ENCODE results near the gene SPATS2L.

SPATS2L gene

DNA sequence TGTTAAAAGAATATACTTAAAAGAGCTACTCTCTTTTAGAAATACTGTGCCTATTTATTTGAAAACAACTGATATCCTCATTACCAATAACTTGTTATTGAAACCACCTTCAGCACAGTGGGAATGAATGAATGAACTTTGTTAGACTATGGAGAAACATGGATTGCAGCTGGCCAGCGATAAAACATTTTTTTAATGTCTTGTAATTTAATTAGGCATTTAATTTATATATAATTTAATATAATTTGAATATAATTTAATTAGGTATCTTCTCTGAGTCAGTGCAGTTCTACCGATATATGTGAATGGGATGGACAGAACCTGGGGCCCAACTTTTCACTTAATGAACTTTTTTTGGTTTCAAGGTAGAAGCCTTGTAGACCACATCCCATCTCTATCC is 109.0 kb downstream of the SPATS2L start:
- TF ChIP-seq, protein P1, sequence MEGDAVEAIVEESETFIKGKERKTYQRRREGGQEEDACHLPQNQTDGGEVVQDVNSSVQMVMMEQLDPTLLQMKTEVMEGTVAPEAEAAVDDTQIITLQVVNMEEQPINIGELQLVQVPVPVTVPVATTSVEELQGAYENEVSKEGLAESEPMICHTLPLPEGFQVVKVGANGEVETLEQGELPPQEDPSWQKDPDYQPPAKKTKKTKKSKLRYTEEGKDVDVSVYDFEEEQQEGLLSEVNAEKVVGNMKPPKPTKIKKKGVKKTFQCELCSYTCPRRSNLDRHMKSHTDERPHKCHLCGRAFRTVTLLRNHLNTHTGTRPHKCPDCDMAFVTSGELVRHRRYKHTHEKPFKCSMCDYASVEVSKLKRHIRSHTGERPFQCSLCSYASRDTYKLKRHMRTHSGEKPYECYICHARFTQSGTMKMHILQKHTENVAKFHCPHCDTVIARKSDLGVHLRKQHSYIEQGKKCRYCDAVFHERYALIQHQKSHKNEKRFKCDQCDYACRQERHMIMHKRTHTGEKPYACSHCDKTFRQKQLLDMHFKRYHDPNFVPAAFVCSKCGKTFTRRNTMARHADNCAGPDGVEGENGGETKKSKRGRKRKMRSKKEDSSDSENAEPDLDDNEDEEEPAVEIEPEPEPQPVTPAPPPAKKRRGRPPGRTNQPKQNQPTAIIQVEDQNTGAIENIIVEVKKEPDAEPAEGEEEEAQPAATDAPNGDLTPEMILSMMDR (IDR thresholded peaks at IDR 0.05; ENCODE audit: borderline replicate concordance, insufficient read depth, low read depth, low read length) = no peak
- no peak overlapping the region for H3K4me3 ChIP-seq (ENCODE audit: low read depth, low read length)

DNA sequence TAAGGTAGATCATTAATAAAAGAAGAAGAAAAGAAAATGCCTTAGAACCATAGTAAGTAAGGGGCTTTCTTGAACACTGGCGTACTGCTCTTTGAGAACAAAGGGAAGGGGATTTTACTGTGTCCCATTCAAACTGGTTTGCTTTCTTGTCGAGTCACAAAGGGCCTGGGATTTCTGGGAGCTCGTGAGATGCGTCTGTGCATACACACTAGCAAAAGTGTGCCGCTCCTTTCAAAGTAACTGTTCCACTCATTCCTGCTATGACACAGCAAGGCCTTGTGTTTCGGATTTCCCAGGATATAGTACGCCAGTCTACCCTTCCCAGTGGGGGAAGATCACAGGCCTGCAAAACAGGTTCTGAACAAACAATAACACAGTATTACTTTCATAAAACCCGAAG is 110.4 kb downstream of the SPATS2L start:
- TF ChIP-seq, protein P1 (IDR thresholded peaks at IDR 0.05; ENCODE audit: borderline replicate concordance, insufficient read depth, low read depth, low read length) = no peak
- H3K4me3 ChIP-seq (ENCODE audit: low read depth, low read length) = no peak overlapping the region

DNA sequence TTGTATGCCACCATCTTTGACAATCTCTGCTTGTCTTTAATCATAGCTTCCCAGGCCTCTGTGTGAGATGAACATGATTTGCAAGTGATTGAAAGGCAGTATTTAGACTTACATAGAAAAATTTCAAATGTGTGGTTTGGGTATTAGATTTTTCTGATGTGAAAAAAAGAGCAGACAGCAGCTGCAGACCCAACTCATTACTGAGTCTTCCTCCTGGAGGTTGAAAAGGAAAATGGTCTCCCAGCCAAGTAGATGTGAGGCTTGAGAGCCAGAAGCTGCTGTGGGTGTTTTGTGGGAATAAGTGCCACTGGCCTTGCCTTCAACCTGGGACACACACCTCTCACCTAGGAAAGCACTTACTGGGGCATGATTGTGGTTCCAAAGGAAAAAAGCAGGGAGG is 110.9 kb downstream of the SPATS2L start:
- H3K4me3 ChIP-seq (ENCODE audit: low read depth, low read length) = no peak overlapping the region
- TF ChIP-seq, protein P1 (IDR thresholded peaks at IDR 0.05; ENCODE audit: borderline replicate concordance, insufficient read depth, low read depth, low read length) = no peak

DNA sequence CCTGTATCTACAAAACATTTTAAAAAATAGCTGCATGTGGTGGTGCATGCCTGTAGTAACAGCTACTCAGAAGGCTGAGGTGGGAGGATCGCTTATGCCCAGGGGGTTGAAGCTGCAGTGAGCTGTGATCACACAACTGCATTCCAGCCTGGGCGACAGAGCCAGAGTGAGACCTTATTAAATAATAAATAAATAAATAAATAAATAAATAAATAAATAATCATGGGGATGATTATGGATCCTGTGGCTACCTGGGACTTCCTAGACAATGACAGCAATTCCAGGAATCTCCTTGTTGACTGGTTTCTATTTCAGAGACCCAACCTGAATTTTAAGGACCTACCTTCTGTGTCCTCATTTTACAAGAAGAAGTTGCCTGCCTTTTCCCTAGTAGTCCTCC is 111.9 kb downstream of the SPATS2L start:
- no peak overlapping the region for H3K4me3 ChIP-seq (ENCODE audit: low read depth, low read length)
- TF ChIP-seq, protein P1 (IDR thresholded peaks at IDR 0.05; ENCODE audit: borderline replicate concordance, insufficient read depth, low read depth, low read length) = no peak

DNA sequence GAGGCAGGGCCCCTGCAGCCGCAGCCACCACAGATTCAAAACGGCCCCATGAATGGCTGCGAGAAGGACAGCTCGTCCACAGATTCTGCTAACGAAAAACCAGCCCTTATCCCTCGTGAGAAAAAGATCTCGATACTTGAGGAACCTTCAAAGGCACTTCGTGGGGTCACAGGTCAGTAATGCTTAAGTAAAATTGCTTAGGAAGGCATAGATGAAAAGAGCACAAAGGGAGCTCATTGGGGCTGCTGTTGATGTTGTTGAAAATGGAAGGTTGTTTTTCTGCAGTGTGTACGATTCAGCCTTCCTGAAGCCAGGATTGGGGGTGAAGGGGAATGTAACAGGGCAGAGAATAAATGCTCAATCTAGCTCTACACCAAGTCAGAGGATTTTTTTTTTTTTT is 112.8 kb downstream of the SPATS2L start:
- TF ChIP-seq, protein P1 (IDR thresholded peaks at IDR 0.05; ENCODE audit: borderline replicate concordance, insufficient read depth, low read depth, low read length) = no peak
- no peak overlapping the region for H3K4me3 ChIP-seq (ENCODE audit: low read depth, low read length)

DNA sequence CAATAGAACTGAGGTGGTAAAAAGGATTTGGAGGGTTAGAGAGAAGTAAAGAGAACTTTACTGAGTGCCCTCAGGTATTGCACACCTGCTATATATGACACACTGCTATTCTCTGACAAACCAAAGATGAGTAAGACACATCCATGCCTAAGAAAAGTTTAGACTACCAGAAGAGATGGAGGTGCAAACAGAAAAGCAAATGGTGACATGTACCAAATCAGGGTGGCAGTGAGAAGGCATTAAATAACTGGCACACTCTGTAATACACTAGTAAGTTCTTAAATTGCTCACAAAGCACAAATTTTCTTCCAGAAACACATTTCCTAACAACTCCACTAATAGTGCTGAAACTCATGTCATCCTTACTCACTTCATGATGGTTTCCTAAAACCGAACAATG is 114.8 kb downstream of the SPATS2L start:
- TF ChIP-seq, protein P1 (IDR thresholded peaks at IDR 0.05; ENCODE audit: borderline replicate concordance, insufficient read depth, low read depth, low read length) = no peak
- H3K4me3 ChIP-seq (ENCODE audit: low read depth, low read length) = no peak overlapping the region

DNA sequence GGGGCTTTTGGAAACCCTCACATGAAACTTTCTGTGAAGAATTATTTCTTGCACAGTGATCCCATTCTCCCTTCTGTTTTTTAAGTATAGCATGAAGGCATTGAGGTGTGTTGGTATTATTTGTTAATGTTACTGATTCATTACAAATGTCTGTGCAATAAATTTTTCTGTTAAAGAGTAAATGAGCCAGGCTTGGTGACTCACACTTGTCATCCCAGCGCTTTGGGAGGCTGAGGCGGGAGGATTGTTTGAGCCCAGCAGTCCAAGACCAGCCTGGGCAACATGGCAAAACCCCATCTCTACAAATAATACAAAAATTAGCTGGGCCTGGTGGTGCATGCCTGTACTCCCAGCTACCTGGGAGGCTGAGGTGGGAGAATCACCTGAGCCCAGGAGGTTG is 115.6 kb downstream of the SPATS2L start:
- TF ChIP-seq, protein P1 (IDR thresholded peaks at IDR 0.05; ENCODE audit: borderline replicate concordance, insufficient read depth, low read depth, low read length) = no peak
- no peak overlapping the region for H3K4me3 ChIP-seq (ENCODE audit: low read depth, low read length)
